ENCODE results near the gene ZNF417. TPM values are rescaled to one million over a fixed set of nuclear protein-coding genes. Genes with fewer than 3 reads are reported as not detected.
"Not testable (repeated sequence)": the region's sequence is repeated elsewhere in the genome, so short reads cannot be mapped to it uniquely, and the experiment has no call there.

ZNF417 gene
- total RNA-seq, 1 experiment from 2014 or later = 5.2 TPM

- DNase-seq (ENCODE audit: extremely low read depth, low read depth) = no peak
These were observed 28.3 kb downstream of the ZNF417 start for GRCh38 chr19:57888107-57888559.

- DNase-seq (ENCODE audit: extremely low read depth, low read depth) = no peak
These were observed 29.0 kb downstream of the ZNF417 start for GRCh38 chr19:57887195-57887941.

- DNase-seq (ENCODE audit: extremely low read depth, low read depth) = no peak
These were observed 30.3 kb downstream of the ZNF417 start for GRCh38 chr19:57886046-57886445.

- not testable (repeated sequence) for DNase-seq (ENCODE audit: extremely low read depth, low read depth)
These were observed 42.3 kb downstream of the ZNF417 start for GRCh38 chr19:57873883-57874799.

GRCh38 chr19:57872450-57872849 lies 43.9 kb downstream of the ZNF417 start:
- DNase-seq (ENCODE audit: extremely low read depth, low read depth) = no peak

GRCh38 chr19:57870225-57870624 lies 46.2 kb downstream of the ZNF417 start:
- DNase-seq (ENCODE audit: extremely low read depth, low read depth) = no peak

GRCh38 chr19:57869655-57870054 lies 46.7 kb downstream of the ZNF417 start:
- not testable (repeated sequence) for DNase-seq (ENCODE audit: extremely low read depth, low read depth)

GRCh38 chr19:57867868-57868492 lies 48.4 kb downstream of the ZNF417 start:
- no peak for DNase-seq (ENCODE audit: extremely low read depth, low read depth)

Other genes starting within 250 kb of the ZNF417 start
- not detected in 2 replicates for gene ZSCAN4, start 247.7 kb downstream of the ZNF417 start, total RNA-seq (2014; rRNA removed; shearing (Covaris generic))
- 8.1 and 8.7 TPM in 2 replicates for gene ZNF551, start 234.6 kb downstream of the ZNF417 start, total RNA-seq (2014; rRNA removed; shearing (Covaris generic))
- gene ZNF154, start 207.4 kb downstream of the ZNF417 start, total RNA-seq (2014; rRNA removed; shearing (Covaris generic)) = not detected in 2 replicates
- not detected in 2 replicates for gene ZNF671, start 189.0 kb downstream of the ZNF417 start, total RNA-seq (2014; rRNA removed; shearing (Covaris generic))
- 6.5 and 8.8 TPM in 2 replicates for gene ZNF776, start 169.8 kb downstream of the ZNF417 start, total RNA-seq (2014; rRNA removed; shearing (Covaris generic))
- 11.1 and 12.4 TPM in 2 replicates for gene ZNF586, start 146.9 kb downstream of the ZNF417 start, total RNA-seq (2014; rRNA removed; shearing (Covaris generic))
- gene ZNF552, start 101.7 kb downstream of the ZNF417 start, total RNA-seq (2014; rRNA removed; shearing (Covaris generic)) = 3.1 and 4.9 TPM in 2 replicates
- gene ZNF587B, start 86.3 kb downstream of the ZNF417 start, total RNA-seq (2014; rRNA removed; shearing (Covaris generic)) = 7.6 and 12.5 TPM in 2 replicates
- 11.5 and 13.9 TPM in 2 replicates for gene ZNF587, start 66.7 kb downstream of the ZNF417 start, total RNA-seq (2014; rRNA removed; shearing (Covaris generic))
- gene ZNF814, start 27.6 kb downstream of the ZNF417 start, total RNA-seq (2014; rRNA removed; shearing (Covaris generic)) = 2.1 and 2.5 TPM in 2 replicates
- gene ZNF418, start 18.8 kb upstream of the ZNF417 start, total RNA-seq (2014; rRNA removed; shearing (Covaris generic)) = not detected in 2 replicates
- gene ZNF256, start 31.1 kb upstream of the ZNF417 start, total RNA-seq (2014; rRNA removed; shearing (Covaris generic)) = not detected in 2 replicates
- not detected in 2 replicates for gene C19orf18, start 57.9 kb upstream of the ZNF417 start, total RNA-seq (2014; rRNA removed; shearing (Covaris generic))
- 2.9 TPM in 2 replicates for gene ZNF606, start 86.2 kb upstream of the ZNF417 start, total RNA-seq (2014; rRNA removed; shearing (Covaris generic))
- not detected in 2 replicates for gene ZSCAN1, start 117.4 kb upstream of the ZNF417 start, total RNA-seq (2014; rRNA removed; shearing (Covaris generic))
- 0.52 and 0.87 TPM in 2 replicates for gene ZNF135, start 142.7 kb upstream of the ZNF417 start, total RNA-seq (2014; rRNA removed; shearing (Covaris generic))
- gene ZSCAN18, start 181.6 kb upstream of the ZNF417 start, total RNA-seq (2014; rRNA removed; shearing (Covaris generic)) = 20.1 and 20.7 TPM in 2 replicates
- 10.9 and 11.3 TPM in 2 replicates for gene ZNF329, start 234.2 kb upstream of the ZNF417 start, total RNA-seq (2014; rRNA removed; shearing (Covaris generic))

Measured in NCI-H460 (cell line).